RPMI8226 (cell line): ENCODE measurements around the gene ACTRT2.
A peak's percentile ranks its signal among the peaks of the same experiment; 100 is the strongest.

ENCODE experiments used
- DNase-seq: peaks from one replicate; pipeline ENCODE4 v3.0.0-alpha.2; 2015

Gene ACTRT2

DNA sequence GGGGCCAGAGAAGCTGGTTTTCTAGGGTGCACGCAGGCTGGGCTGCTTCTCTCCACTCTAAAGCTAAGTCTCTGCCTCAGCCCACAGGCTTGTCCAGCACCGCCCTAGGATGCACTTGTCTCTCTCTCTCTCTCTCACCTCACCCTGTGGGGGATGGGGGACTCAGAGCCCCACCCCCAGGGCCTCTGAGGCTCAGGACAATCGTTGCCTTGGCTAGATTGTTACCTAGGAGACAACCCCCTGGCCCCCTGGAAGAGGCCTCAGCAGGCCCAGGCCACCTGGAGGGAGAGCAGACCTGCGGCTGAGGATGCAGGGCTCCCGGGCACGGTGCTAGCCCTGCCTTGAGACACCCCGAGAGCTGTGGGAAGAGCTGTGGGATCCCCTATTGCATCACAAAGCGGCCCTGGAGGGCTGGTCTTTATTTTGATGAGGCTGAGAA is at the start of gene ACTRT2:
TSS of gene ACTRT2 (plus strand) at position 235 of the 439 bp plus-strand sequence. CDS start 220 bp downstream, outside the sequence.
- DNase-seq, result no peak

DNA sequence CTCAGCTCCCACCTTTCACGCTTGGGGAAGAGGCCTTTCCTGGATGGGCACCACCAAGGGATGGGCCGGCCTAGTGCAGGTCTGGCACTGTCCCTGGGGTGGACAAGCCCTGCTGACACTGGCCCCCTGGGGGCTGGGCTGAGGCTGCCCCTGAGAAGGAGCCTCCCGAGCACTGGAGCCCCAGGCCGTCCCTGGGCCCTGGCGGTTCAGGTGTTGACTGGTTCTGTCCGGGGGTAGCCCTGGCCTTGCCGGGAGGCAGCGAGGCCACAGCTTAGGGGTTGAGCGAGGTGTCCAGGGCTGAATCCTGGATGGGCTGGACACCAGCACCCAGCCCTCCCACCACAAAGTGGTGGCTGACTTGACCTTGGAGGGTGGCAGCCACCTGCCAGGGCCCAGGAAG is 49.7 kb upstream of the ACTRT2 start:
- no peak for DNase-seq

DNA sequence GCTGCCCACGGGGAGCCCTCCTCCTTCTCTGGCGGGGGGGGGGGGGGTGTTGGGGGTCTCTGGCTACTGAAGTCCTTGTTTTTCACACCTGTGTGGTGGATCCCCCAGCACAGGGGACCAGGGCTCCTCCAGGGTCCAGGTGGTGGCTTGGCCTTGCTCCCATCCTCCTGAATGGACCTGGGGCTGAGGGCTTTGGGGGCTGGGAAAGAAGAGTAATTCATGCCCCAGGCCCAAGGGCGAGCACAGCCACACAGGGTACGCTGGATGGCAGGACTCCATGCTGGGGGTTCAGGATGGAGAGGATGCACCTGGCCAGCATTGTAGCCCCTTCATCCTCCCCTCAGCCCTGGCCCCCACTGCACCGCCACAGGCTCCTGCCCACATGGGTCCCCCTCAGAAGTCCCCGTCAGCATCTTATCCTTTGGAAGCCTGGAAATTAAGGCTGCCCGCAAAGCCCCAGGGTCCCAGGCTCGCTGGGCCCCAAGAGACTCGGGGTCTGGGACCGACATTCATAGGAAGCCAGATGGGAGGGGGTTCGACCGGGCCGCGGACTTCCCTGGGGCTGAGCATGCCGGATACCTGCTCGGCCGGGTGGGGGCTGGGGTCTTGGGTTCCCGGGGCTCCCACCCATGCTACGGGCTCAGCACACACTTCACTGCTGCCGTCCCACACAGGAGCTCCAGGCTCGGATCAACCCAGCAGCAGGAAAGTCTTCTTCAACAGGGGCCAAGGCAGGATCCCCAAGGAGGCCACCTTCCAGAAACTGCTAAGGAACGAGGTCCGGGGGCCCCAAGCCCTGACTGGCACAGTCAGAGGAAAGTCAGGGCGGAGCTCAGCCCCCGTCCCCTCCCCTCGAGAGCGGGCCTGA is 49.0 kb upstream of the ACTRT2 start:
- no peak for DNase-seq

DNA sequence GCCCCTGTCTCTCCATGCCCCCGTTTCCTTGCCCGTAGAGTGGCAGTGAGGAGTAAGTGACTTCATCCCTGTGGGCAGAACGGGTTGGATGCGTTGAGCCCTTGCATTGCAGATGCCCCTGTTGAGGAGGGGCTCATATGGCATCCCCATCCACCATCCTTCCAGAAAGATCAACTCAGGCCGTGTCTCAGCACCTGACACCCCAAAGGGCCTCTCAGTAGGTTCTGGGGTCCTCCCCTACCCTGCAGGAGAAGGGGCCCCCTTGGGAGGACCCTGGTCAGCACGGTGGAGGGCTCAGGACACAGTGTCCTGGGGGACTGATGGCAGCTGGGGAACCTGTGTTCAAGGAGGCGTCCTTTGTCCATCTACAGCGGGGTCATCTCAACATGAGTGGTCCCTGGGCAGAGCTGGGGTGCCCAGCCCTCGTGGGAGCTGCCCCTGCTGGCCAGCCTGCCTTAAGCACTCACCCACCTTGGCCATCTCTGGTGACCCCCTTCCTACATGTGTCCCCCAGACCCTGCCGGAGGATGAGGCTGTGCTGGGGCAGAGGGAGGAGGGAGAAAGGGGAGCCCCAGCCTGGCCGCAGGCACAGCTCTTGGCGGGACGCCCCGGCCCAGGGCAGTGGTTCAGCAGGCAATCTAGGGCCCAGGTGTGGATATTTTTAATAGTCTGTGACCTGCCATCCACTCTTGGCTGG is 48.2 kb upstream of the ACTRT2 start:
- no peak for DNase-seq

DNA sequence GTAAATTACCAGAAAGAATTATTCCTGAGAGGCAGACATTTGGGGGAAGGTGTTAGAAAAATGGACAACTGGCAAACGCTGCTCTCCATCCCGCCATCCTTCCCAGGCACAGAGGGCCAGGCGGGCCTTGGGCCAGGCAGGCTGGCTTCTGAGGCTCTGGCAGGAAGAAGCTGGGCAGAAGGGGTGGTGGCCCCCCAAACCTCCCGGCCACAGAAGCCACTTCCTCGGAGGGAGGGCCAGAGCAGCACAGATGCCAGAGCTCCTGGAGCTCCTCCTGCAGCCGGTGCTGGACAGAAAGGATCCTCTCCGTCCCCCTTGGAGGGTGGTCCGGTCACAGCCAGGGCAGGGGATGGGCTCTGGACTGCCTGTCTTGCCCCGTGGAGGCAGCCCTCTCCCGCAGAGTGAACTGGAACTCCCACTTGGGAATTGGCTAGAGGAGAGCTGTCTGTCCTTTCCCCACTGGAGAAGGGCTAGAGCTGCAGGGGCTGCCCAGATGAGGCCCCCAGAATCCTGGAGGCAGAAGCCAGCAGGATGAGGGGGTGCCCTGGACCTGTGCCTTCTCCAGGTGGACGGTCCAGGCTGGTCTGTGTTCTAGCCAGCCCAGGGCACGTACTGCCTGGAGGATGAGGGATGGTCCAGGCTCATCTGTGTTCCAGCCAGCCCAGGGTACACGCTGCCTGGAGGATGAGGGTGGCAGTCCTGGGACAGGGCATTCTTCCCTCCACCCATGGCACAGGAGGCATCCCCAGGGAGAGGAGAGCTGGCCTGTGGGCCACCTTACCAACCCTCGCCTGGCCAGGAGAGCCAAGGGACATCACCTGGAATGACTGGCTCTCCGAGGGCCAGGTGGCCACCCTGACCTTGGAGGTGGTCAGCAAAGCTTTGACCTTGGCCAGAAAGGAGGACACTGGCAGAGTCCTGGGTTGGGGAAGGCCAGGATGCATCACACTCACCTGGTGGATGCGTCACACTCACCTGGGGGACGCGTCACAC is 47.4 kb upstream of the ACTRT2 start:
- DNase-seq, result no peak

DNA sequence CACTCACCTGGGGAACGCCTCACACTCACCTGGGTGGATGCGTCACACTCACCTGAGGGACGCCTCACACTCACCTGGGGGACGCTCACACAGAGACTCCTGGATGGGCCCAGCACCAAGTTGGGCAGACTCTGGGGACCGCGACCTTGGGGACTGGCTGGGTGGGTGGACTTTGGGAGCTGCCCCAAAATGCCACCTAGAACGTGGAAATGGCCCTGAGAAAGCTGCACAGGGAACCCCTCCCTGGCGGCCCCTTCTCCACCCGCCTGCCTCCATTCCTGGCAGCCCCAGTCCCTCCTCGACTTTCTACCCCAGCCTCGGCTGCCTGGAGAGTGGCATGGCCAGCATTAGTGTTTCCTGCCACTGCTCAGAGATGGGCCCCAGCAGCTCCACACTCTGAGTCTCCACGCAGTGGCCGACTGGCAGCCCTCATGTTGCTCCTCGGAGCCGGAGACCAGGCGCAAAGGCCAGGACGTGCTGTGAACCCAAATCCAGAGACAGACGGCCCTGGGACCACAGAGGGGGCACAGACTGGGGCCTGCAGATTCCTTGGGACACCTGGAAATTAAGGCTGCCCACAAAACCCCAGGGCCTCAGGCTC is 46.5 kb upstream of the ACTRT2 start:
- no peak for DNase-seq

DNA sequence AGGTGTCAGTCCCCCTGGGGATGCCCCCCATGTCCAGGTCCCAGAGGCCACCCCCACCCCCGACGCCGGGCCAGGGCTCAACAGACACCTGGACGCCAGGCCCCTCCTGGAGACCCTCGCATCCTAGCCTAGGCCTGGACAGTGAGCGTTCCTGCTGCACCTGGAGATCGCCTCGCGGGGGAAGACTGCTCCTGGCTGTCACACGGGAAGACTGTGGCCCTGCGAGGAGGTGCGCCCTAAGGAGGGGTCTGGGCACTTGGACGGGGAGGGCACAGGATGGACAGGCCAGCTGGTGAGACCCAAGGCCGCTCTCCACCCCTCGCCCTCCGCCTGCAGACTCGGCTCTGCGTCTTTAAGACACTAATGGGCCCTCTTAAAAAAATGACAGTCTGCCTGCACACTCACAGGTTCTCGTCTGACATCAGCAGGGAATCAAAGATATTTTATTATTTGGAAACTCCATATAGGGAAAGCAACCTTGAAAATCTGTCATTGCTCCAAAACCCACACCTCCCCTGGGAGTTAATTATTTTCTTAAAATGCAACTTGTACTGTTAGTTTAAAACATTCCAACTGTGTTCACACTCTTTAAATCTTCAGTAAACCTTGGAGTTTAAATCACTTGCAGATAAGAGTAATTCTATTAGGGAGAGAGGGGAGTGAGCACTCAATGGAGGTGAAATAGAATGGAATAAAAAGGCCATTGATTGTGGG is 45.6 kb upstream of the ACTRT2 start:
- no peak for DNase-seq

DNA sequence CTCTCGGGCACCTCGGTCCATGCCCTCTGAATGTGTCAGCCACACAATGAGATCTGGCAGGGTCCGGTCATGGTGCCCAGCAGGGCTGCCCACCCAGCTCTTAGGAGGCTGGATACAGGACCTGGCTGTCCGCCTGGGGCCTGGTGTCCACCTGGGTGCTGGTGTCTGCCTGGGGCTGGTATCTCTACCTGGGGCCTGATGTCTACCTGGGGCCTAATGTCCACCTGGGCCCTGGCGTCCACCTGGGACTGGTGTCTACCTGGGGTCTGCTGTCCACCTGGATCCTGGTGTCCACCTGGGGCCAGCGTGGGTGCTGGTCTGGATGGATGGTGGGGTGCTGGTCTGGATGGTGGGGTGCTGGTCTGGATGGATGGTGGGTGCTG is 45.1 kb upstream of the ACTRT2 start:
- no peak for DNase-seq

DNA sequence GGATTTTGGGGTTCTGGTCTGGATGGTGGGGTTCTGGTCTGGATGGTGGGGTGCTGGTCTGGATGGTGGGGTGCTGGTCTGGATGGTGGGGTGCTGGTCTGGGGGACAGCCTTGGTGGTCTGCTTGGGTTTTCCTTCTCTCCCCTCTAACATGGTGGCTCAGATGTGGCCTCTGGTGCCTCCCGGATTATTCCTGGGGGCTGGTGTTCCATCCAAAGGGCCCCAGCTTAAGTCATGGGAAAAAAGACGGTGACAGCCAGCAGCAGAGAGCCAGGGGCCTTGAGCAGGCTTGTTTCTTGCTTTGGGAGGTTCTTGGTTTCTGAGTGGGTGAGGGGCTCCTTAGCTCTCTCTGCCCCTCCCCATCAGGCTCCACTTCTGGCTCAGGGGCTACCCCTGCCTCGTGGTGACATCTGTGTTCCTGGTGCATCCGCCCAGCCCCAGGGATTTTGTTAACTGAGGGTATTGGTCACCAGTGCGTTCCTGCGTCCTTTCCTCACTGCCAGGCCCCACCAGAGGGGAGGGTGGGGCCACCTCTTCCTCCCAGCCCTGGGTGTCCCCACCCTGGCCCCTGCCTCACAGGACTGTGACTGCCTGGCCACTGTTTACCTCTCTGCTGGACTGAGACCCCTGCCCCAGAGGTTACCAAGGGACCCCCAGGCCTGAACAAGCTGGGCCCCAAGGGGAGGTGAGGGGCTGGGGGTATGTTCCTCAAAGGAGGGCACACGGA is 43.2 kb upstream of the ACTRT2 start:
- DNase-seq, result no peak

DNA sequence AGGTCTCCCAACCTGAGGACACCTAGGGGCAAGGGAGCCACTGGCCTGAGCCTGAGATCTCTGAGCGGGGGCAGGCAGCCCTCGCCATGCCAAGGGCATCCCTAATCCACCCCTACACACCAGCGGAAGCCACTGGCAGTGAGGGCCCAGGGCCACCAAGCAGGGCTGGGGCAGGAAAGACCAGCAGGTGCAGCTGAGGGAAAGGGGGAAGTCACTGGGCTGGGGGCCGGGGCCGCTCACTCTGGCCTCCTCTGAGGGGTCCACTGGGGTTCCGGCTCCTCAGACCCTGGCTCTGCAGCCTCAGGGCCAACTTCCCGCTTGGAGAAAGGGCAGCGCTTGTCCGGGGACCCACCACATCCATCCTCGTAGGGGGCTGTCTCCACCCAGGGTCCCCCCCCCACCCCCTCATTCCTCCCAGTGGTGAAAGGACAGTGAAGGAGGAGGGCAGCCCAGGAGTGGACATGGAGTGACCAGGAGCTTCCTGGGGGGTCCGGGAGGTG is 42.5 kb upstream of the ACTRT2 start:
- no peak for DNase-seq

DNA sequence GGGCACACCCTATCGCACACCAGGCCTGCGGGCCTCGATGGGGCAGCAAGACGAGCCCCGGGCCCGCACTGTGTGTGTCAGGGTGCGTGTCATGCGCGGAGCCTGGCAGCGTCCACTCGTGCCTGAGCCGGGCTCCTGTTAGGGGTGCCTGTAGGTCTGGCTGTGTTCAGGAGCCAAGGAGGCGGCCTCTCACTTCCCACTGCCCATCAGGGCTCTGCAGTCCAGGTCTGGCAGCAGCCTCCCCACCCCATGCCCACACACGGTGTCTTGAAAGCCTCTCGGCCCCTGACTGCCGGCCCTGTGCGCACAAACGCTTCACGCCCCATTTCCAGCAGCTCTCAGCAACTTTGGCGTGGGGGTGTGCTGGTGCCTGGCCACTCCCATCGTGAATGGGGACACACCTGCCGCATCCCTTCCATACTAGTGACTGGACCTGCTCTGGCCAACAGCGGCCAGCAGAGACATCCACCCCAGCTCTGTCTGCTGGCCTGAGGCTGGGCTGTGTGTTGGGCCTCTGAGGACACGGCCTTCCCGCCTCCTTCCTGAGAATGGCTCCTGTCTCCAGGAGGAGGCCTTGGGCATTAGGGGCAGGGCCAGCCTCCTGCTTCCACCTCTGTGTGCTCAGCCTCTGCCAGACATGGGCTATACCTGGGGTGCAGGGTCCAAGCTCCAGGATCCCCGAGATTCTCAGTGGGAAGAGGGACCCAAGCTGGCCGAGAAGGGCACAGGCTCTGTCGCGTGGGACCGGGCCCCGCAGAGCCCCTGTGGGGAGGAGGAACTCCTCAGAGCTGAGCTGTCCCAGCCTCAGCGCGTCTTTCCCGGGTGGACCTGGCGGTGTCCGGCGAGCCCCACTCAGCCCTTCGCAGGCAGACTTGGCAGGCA is 41.8 kb upstream of the ACTRT2 start:
- no peak for DNase-seq

DNA sequence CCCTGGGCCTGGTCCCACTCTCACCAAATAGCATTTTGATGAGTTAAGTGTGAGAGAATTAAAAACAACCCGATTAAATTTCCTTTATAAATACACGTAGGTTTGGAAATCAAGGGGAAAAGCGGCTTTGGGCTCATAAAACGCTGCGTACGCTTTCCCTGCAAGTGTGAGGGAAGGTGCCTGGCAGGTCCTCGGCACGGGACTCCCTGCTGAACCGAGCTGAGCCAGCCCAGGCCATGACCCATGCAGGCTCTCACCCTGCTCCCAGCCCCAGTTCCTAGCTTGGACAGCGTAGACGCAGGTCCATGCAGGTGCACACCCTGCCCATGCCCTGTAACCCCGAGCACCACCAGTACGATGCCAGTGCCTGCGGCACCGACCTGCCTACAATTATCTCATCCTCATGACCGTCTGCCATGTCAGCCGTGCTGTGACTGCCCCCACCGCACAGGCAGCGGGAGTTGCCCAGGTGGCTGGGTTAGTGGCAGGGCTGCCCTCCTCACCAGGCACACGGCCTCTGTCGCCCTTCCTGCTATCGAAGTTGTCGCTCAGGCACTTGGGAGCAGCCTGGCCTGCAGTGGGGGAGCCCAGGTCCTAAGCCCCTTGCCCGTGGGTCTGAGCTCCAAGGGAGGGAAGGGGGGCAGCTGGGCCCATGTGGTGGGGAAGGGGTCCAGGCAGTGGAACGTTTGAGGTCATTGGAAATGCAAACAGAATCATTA is 41.0 kb upstream of the ACTRT2 start:
- DNase-seq, result peak; percentile 42

DNA sequence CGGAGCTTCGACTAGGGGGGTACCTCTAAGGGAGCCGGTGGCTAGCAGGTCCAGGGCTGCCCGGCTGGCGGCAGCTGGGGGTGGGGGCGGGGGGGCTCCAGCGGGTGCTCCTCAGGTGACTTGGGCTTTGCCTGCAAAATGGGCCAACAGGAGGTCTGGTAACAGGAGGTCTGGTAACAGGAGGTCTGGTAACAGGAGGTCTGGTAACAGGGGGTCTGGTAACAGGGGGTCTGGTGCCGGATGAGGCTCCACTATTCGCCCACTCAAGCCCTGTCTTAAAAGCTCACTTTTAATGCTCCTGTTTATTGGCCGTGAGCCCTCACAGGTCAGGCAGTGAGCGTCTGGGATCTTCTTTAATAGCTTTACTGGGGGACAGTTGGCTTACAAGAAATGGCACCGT is 40.4 kb upstream of the ACTRT2 start:
- no peak for DNase-seq

DNA sequence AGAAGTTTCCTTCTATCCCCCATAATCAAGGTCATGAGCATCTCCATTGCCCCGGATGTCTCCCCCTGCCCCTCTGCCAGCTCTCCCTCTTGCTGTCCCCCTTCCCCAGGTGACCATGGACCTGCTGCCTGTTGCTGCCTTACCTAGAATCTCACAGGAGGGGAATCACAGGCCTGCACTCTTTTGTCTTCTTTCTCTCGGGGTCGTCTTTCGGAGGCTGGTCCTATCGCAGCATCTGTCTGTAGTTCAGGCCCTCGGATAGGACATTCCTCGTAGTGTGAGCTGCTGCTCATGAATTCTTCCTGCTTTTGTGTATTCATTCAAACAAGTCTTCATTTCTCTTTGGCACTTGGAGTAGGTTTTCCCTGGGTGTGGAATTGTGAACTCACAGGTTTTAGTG is 39.9 kb upstream of the ACTRT2 start:
- DNase-seq, result no peak

DNA sequence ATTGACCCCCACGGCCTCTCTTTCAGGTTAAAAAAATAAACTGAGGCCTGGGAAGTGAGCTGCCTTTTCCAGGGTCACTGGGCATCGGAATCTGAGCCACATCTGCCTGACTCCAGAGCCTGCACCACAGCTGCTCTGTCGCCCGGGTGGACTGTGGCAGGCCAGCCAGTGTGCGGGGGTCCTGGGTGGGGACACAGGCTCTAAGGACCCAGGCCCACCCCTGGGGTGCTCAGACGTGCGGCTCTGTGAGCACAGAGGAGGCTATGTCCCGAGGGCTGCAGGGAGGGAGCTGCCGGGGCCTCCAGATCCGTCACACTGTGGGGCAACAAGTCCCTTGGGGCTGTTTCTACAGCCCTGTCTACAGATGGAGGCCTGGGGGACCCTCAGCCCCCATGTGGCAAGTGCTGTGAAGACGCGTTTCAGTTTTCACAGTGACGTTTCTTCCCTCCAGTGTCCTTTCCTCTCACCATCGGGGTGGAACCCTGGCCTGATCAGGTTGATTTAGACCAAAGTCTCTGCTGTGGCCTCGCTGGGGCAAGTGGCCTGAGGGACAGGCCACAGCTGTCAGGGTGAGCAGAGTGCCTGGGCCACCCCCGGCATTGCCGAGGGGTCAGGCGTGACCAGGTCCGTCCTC is 39.2 kb upstream of the ACTRT2 start:
- DNase-seq, result no peak

DNA sequence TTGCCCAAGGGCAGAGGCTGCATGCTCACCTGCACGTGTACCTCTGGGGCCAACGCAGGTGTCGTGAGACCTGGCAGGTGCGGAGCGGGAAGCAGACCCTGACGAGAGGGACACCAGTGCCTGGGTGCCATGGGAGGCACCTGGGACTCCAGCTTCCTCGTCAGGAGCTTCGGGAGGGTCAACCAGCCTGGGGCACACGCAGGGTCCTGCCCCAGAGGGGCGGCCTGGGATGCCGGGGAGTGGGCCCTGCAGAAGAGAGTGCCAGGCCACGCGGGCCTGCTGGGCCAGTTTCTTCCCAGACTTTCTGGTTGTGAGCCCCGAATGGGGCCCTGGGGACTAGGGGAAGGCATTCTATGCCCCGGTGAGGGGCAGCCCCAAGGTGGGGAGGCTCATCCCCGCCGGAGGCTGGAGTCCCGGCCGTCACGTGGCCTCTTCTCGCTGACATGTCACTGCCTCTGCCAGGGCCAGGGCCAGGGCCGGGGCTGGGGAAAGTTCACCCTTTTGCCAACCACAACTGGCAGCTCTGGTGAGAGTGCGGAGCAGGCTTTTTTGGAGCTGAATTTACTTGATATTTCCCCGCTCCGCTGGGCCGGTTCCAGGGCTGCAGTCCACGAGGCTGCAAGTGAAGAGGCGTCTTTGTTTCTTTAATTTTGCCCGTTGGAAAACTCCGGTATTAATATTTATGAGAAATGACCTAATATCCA is 38.5 kb upstream of the ACTRT2 start:
- no peak for DNase-seq

DNA sequence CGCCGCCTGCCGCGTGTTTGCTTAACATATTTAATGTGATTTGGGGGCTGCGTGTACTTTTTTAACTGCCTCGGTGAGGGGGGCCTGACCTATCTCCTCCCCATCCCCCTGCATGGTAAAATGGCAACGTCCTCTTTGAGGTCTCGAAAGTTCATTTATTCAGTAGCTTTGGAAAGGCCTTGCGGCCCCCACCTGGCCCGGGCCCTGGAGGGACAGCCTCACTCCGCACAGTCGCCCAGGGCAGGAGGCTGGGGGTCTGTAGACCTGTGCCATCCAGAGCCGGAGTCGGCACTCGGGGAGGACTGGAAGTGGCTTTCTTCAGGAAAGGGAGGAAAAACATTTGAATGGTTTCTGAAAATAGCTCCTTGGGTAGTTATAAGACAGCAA is 38.0 kb upstream of the ACTRT2 start:
- no peak for DNase-seq
